HG03196 (cell line): Measurements from ENCODE around the gene SNX27.

Experiments used
- ATAC-seq: cut with Tn5 transposase; IDR thresholded peaks from one replicate; pipeline ENCODE4 v1.9.1; 2021; ENCODE audit not compliant: unreplicated experiment

The SNX27 gene

DNA sequence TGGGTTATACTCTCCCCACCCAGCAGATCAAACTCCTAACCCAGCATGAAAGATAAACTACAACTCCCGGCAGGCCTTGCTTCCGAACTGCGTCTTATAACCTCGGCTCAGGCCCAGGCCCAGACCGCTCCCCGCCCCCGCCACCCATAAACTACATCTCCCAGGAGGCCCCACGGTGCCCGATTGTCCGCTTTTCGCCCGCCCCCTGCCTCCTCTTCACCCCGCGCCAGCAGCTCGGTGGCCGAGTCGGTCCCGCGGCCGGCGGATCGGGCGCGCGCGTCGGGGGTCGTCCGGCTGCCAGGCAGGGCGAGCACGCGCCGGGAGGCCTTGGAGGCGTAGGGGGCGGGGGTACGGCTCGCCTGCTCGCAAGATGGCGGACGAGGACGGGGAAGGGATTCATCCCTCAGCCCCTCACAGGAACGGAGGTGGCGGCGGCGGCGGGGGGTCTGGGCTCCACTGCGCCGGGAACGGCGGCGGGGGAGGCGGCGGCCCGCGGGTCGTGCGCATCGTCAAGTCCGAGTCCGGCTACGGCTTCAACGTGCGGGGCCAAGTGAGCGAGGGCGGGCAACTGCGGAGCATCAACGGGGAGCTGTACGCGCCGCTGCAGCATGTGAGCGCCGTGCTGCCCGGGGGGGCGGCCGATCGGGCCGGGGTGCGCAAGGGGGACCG is at the start of gene SNX27:
TSS of gene SNX27 (plus strand) at position 219 of the 669 bp plus-strand sequence. CDS start at position 371, 152 bp downstream.
- peak; percentile 84 for ATAC-seq

DNA sequence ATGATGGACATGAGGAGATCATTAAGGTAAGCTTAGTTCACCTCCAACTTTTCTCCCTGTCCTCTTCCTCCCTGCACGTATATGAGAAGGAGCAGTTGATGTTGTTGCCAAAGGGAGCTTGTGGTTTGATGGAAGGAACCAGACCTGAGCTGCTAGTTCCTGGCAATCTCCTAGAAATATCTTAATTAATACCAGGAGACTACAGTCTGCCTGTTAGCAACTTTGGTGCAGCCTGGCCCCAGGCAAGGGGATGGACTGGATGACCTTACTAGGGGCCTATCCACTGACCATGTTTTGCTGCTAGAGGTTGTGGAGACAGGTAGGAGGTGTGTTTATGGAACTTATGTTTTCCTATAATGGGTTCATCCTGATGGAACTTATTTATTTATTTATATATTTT is 49.2 kb upstream of the SNX27 start:
- no peak for ATAC-seq

DNA sequence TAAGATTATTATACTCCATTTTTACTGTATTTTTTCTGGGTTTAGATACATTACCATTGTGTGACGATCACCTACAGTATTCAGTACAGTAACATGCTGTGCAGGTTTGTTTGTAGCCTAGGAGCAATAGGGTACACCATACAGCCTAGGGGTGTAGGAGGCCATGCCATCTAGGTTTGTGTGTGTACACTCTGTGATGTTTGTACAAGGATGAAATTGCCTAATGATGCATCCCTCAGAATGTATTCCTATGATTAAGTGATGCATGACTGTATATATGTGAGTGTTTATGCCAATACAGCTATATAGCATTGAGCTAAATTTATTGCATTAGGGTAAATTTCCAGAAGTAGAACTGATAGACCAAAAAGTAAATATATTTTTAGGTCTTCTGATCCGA is 48.5 kb upstream of the SNX27 start:
- ATAC-seq: no peak

DNA sequence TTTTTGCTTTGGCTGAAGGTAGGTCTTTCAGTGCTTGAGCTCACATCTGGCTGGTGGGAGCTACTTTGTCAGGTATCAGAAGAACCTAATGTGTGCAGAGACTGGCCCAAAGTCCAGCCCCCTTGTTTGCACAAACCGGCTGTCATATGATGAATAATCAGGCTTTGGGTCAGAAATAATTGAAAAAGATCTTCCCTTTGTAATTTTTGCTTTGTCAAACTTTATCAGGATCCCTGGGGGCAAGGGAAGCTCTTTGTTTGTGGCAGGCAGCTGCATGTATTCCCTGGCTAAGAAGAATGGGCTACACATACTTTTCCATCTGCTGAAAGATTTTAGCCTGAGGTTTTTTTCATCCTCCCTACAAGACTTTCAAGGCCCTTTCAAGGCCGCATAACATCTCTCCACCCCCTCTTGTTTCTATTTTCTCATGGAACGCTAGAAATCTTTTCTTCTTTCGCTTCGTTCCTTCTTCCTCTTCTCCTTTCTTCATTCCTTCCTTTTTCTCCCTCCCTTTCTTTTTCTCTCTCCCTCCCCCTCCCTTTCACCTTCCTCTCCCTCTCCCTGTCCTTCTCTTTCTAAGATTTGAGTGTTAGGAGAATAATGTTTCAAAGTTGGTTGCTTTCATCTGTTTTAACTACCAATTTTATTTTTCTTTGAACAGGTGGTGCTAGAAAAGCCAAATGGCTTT is 46.2 kb upstream of the SNX27 start:
- no peak for ATAC-seq

DNA sequence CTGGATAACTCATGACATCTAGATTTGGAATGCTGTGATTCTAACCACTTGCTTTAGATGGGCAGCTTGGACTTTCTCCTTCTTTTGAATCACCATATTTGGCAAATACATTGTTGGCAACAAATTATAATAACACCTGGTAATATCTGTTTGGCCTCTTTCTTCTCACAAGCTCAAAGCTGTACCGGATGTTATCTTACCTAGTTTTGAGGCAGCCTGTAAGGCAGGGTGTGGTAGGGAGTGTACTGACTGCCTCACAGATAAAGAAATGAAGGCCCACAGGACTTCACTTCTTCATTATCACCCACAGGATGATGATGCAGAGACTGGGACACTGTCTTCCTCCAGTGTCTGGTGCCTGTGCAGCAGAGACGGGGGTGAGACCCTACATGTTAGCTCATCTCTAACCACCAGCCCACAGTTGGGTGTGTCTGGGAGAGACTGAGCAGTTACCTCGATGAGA is 43.2 kb upstream of the SNX27 start:
- ATAC-seq: no peak

DNA sequence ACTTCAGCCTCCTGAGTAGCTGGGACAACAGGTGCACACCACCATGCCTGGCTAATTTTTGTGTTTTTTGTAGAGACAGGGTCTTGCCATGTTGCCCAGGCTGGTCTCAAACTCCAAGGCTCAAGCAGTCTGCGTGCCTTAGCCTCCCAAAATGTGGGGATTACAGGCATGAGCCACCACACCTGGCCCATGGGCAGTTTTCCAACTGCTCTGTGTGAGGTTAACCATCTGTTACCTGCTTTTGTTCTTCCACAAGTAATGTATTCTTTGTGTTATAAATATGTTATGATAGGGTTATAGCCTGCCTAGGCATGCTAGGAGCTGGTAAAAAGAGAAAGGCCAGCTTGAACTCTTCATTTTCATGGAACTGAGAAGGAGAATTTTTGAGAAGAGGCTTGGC is 41.0 kb upstream of the SNX27 start:
- no peak for ATAC-seq

DNA sequence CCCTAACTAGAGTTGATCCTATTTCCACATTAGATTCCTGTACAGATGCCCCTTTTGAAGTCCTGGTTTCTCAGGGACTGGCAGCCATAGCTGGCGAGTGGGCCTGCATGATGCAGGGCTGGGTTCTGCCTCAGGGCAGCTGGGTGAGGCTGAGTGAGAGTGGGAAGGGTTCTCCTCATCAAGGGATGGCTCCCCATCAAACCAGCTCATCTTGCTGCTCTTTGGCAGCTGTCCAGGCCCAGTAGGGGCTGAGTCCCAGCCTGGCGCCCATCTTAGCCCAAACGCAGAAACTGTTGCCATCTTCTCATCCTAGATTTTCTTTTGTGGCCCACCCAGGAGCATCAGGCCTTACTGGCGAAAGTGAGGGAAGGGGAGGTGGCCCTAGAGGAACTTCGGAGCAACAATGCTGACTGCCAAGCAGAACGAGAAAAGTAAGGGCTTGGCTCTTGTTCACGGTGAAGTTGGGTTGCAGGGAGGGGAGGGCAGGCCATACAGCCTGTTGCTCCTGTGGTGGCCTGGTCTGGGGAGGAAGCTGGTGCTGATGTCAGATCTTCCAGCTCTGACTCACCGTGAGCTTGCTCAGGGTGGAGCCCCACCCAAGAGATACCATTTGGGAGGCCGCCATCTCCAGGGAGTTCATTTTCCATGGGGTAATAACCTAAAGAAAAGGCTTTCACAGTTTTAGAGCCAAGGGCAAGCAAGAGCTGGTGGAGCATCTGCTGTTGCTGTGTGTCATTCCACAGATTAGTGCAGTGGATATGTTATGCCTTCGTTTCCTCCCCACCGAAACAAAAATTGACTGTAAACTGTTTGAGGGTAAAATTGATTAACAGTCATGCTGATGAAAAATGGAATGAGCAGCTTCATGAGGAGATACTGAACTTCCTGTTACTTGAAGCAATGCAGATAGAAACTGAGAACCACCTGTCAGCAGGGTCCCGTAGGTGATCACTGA is 37.0 kb upstream of the SNX27 start:
- no peak for ATAC-seq

DNA sequence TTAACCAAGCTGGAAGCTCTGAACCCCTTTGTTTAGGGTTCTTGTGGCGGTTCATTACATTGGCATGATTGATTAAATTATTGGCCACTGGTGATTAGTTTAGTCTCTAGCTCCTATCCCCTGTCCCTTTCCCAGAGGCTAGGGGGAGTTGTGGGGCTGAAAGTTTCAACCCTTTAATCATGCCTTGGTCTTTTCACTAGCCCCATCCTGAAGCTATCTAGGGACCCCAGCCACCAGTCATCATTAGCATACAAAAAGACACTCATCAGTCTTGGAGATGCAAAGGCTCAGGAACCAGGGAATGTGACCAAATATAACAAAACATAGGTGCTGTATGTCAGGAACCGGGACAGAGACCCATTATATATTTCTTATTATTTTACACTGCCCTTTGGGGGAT is 34.7 kb upstream of the SNX27 start:
- ATAC-seq: no peak

DNA sequence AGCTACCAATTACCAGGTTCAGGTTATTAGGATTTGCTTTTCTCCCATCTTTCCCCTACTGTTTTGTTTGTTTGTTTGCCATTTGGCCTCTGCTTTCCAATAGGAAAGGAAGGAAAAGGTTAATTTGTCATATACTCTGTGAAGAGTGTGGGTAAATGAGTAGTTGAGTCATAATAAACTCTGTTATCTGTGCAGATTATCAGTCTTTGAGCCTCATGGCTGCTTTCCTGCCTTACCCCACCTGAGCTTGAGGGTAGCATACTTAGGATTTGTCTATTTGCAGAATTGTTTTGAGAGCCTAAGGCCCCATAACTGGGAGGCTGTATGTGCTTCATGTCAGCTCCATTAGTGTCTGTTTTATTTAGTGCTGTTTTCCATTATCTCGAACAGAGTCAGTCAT is 32.9 kb upstream of the SNX27 start:
- no peak for ATAC-seq

DNA sequence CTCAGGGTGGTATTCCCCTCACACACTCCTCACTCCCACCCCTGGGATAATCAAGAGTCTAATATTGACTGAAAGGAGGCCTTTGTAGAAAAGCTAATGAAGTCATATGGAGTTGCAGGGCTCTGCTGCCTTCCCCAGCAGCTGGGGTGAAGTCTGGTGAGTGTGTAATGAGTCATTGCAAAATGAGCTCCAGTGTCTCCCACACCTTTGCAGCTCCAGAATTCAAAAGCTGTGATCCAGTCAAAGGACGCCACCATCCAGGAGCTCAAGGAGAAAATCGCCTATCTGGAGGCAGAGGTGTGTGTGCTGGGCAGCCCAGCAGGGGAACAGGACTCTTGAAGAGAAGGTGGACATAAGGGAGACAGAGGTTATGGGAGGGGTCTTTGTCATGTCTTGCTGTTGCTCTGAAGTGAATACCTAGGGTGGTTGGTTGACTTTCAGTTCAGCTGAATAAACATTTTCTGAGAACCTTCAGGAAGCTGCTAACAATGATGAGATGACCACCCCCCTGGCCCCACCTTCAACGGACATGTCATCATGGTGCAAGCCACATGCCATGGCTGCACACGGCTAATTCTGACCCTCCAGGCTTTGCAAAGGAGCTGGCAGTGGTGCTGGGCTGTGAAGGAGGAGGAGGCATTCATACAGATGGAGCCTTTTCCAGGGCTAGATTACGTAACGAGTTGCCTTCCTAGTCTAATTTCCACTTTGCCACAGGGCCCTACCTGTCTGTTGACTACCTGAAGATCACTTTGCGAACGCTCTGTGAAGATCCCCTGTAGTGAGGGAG is 32.2 kb upstream of the SNX27 start:
- ATAC-seq: no peak

DNA sequence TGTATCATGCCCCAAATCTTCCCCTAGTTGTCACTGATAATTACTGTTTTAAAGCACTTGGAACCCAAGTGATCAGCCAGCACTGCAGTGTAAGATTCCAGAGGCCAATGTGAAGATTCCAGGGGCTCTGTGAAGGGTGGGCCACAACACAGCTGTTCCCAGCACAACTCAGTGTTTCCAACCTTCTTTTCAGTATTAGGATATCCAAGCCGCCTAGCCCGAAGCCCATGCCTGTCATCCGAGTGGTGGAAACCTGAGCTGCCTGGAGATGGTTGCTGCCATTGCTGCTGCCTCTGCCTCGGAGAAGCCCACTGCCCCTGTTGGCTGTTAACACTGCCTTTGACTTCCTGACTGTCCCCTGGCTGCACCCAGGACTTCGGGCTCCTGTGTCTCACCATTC is 30.4 kb upstream of the SNX27 start:
- ATAC-seq: no peak

DNA sequence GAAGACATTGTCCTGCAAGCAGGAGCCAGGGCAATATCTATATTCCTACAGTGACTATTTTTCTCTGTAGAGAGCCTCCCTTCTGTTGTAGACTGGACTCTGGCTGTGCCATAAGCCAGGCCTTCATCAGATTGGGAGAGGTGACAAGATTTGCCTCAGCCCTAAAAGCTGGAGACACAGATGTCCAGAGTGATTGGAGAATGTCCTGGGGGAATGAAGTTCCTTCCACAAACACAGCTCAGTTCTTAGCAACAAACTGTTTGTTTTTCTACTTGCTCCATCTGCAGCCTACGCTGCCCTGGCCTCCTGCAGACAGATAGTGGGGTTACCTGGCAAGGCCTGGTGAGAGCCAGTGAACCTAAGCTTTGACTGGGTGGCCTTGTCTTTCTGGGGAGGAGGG is 29.9 kb upstream of the SNX27 start:
- ATAC-seq: no peak

DNA sequence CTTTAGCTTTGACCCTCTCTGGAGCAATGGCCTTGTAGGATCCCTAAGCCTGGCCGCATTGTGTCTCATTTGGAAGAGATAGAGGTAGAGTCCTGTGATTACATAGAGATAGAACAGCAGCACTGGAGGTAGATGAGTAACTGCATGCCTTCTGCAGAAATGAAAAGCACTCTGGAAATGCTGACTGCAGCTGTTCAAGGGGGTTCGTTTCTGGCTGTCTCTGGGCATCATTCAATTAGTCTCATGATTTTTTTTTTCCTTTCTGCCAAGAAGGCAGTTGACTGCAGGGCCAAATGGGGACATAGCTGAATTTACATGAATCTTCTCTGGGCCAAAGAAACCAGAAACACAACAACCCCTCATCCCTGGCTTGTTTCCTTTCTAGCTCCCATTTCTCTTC is 28.1 kb upstream of the SNX27 start:
- ATAC-seq: no peak

DNA sequence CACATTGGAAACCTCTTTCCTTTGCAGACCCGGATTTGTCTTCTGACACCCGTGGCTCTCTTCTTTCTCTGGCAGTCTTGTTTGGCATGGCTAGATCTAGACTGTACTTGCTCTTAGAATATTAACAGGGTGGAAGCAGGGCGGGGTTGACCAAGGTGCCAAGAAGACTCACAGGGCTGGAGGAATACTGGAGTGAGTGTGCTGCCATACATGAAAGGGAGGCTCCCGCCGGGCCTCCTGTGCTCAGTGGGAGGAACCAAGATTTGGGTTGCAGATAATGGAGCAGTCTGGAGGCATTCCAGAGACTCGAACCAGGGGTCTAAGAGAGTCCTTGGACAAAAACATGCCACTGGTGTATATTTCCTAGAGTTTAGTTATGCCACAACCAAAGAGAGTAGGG is 27.6 kb upstream of the SNX27 start:
- ATAC-seq: no peak

DNA sequence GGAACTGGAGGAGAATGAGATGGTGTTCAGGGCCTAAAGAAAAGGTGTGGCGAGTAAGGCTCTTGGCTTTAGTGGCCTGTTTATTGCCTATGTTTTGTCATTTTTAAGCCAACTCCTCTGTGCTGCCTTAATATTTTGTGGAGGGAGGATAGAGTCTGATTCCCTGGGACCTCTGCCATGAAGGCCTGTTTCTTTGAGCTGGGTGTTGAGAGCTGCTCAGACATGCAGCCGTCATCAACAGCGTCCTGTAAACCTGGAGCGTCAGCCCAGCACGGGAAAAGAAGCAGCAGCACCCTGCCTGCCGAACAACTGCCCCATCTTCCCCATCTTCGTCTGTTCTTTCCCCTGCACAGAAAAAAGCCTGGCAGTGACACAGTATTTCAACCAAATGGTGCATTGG is 27.1 kb upstream of the SNX27 start:
- ATAC-seq: no peak

DNA sequence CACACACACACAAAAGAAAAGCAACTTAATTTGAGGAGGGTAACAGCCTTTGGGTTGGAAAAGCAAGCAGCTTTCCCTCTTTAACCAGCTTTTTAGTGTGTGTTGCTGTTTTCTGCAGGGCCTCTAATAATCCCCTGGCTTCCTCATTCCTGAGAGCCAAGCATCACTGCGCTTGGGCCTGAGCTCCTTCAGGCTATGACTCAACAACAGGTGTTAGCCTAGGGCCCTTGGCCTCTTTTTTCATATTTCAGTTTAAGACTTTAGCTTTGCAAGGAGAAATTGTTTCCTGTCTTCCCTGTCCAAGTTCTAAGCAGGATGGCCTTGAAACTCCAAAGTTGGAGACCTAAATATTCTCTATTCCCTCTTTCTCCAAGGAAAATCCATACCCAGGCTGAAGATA is 26.2 kb upstream of the SNX27 start:
- ATAC-seq: no peak

DNA sequence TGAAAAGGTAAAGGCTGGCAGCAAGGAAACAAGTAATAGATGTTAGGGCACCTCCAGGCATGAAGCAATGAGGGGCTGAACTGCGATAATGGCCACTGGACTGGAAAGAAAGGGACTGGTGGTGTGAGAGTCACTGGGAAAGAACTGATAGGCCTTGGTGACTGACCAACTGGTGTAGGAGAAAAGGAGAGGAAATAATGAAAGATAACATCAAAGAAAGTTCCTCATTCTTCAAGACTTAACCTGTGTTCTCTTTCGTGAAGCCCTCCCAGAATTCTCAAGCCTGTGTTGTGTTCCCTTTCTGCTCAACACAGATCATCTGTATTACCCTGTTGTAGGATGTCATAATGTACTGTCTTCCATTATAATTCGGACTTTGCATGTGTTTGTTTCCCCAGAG is 20.9 kb upstream of the SNX27 start:
- ATAC-seq: no peak

DNA sequence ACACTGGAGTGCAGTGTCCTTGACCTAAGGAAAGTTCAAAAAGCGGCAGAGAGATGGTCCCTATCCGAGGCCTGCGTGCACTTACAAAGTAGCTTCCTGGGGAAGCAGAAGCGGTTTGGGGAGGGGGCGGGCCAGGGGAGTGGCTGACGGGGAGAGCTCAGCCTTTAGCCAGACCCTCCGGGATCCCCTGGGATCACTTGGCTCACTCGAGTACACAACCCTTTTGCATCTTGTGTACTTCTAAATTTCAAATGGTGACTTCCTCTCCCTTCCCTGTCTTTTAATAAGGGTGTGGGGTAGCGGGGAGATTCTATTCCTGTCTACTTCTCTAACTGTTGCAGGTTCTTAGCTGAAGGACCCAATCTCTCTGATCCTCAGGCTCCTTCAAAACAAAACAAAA is 18.1 kb upstream of the SNX27 start:
- ATAC-seq: no peak

DNA sequence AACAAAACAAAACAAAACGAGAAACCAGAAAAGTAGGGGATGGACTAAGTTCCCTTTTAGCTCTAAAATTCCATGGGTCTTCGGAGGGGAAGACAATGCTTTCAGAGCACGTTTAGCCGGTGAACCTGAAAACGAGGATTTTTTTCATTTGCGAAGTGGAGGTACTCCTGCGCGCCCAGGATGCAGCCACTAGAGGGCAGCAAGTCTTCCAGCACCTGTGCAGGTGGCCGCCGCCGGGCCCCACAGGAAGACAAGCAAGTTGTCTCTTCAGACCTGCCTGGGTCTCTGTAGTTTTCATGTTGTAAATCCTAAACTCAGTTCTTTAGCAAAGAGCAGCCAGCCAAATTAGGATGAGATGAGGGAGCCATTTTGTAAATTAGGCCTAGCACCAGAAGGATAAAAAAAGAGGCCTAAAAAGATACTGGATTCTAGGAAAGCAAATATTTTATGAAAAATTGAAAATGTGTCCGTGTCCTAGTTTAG is 17.7 kb upstream of the SNX27 start:
- peak; percentile 63 for ATAC-seq

DNA sequence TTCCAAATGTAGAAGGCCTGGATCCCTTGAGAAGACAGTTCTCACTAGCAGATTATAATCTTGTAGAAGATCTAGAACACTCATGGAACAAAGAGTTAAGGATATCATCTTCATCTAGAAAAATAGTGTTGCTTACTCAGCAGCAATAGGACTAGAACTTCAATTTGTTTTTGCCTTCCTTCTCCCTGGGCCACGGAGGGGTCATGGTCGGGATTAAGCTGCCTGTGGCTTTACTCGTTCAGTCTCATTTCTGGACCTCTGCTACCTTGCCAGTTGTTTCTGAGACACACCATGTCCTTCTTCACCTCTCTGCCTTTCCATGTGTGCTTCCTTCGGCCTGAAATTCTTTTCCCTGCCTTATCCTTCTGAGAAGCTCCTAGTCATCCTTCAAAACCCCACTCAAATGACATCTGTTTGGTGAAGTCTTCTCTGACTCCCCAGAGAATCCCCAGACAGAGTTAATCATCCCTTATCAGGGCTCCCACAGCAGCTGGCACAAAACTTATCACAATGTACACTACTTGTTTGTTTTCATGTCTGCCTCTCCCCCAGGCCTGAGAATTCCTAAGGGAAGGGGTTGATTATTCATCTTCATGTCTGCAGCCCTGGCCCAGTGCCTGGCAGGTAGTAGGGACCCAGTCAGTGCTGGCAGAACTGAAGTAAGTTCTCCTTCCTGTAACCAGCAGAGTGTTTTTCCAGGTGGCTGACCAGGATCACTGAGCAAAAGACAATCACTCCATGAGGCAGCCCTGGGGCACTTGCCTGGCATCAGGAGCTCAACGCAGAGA is 15.5 kb upstream of the SNX27 start:
- ATAC-seq: no peak
